Erythroblast (primary cell): ENCODE results near the gene ACLY.

ENCODE experiments used
- GATA1 ChIP-seq: IDR thresholded peaks from 2 replicates; pipeline ENCODE4 v1.6.1; 2011; ENCODE audit warnings: low read depth, mild to moderate bottlenecking, control low read depth, low read length, moderate library complexity
- POLR2A ChIP-seq: IDR thresholded peaks from 2 replicates; pipeline ENCODE4 v1.6.1; 2011; ENCODE audit warnings: mild to moderate bottlenecking, low read length

GRCh38 chr17:41873559-41874292 lies 45.0 kb downstream of the ACLY start:
- no peak for TF ChIP-seq POLR2A
- TF ChIP-seq GATA1 = no peak
